Prostate gland (tissue), 2 donors: ENCODE measurements around the gene FBXO9.

Experiments used
- POLR2A ChIP-seq: fragments of 450-650 bp; IDR thresholded peaks from one replicate; pipeline ENCODE4 v1.6.1; 2016; ENCODE audit warnings: antibody characterized with exemption, mild to moderate bottlenecking
- POLR2AphosphoS5 ChIP-seq: sonication (generic); formaldehyde crosslinking; IDR thresholded peaks from one replicate; pipeline ENCODE4 v1.6.1; 2017; ENCODE audit warnings: antibody characterized with exemption
- TF ChIP-seq, protein P1 (sequence below), 4 experiments: fragments of 200-600 bp in 2 of 4; fragments of 450-650 bp in 2 of 4; sonication (generic) in 2 of 4; IDR thresholded peaks; 1 replicate in 3 of 4; 2 replicates in 1 of 4; pipeline ENCODE4 v1.5.1; 2016 to 2019; ENCODE audit warnings: antibody characterized with exemption in 4 of 4, mild to moderate bottlenecking in 2 of 4, moderate library complexity in 2 of 4

DNA sequence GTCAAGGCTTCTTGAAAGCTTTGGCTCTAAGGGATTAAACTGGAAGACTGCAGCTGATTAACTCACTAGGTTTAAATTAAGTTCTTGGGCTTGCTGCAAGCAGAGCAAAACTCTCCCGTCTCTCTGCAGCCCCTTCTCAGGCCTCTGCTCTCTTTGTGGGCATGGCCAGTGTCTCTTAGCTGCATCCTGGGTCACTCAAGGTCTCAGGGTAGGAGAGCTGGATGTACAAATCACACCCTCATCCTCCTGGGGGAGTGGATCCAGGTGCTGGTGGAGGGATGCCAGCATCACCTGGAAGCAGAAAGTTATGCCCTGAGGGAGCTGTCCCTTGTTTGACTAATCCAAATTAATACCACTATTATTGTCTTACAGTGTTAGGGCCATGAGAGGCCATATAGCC is 47.7 kb downstream of the FBXO9 start:
- TF ChIP-seq, protein P1, sequence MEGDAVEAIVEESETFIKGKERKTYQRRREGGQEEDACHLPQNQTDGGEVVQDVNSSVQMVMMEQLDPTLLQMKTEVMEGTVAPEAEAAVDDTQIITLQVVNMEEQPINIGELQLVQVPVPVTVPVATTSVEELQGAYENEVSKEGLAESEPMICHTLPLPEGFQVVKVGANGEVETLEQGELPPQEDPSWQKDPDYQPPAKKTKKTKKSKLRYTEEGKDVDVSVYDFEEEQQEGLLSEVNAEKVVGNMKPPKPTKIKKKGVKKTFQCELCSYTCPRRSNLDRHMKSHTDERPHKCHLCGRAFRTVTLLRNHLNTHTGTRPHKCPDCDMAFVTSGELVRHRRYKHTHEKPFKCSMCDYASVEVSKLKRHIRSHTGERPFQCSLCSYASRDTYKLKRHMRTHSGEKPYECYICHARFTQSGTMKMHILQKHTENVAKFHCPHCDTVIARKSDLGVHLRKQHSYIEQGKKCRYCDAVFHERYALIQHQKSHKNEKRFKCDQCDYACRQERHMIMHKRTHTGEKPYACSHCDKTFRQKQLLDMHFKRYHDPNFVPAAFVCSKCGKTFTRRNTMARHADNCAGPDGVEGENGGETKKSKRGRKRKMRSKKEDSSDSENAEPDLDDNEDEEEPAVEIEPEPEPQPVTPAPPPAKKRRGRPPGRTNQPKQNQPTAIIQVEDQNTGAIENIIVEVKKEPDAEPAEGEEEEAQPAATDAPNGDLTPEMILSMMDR (IDR thresholded peaks at IDR 0.05) = no peak
- TF ChIP-seq POLR2A (no peak), POLR2AphosphoS5 (no peak)
